HG03565 (cell line): ENCODE results near the gene ATF7.
"Not testable (repeated sequence)": the region's sequence is repeated elsewhere in the genome, so short reads cannot be mapped to it uniquely, and the experiment has no call there.

Experiments
- ATAC-seq: cut with Tn5 transposase; IDR thresholded peaks from one replicate; pipeline ENCODE4 v1.9.1; 2021; ENCODE audit warnings: mild to moderate bottlenecking, moderate library complexity; ENCODE audit not compliant: unreplicated experiment

ATF7 gene

GRCh38 chr12:53485955-53486735 lies 140.0 kb downstream of the ATF7 start:
- ATAC-seq: no peak

DNA sequence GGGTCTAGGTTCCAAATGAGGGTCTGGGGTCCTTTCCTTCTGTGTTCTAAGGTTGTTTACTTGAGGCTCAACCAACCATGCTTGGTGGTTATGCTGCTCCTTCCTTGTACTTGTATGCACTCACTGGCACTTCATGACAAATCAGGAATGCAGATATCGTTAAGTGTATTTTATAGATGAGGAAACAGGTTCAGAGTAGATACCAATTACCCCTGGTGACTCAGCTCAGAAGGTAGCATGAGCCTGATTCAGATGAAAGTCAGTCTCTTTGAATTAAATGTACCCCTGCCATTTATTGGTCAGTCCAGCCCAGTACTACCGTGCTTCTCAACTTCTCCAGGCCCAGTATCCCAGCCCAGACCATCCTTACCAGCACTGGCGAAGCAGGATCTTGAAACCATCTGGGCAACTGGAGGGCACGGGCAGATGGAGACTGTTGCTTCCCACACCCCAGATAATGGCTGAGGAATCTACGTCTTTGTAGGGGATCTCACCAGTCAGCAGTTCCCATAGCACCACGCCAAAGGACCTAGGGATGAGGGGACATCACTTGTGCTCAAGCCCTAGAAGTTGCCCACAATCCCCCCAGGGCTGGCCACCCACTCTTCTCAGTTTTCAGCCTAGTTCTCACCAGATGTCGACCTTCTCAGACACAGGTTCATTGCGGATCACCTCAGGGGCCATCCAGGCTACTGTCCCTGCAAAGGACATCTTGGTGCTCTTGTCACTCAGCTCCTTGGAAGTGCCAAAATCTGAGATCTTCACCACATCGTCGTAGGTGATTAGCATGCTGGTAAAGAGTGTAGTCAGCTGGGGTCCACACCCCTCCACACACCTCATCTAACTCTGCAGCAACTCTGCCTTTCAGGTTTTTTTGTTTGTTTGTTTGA lies 141.3 kb downstream of the ATF7 start:
- no peak for ATAC-seq

- no peak for ATAC-seq
These were observed 142.2 kb downstream of the ATF7 start for GRCh38 chr12:53483979-53484377.

GRCh38 chr12:53483225-53483978 lies 142.8 kb downstream of the ATF7 start:
- ATAC-seq: no peak

DNA sequence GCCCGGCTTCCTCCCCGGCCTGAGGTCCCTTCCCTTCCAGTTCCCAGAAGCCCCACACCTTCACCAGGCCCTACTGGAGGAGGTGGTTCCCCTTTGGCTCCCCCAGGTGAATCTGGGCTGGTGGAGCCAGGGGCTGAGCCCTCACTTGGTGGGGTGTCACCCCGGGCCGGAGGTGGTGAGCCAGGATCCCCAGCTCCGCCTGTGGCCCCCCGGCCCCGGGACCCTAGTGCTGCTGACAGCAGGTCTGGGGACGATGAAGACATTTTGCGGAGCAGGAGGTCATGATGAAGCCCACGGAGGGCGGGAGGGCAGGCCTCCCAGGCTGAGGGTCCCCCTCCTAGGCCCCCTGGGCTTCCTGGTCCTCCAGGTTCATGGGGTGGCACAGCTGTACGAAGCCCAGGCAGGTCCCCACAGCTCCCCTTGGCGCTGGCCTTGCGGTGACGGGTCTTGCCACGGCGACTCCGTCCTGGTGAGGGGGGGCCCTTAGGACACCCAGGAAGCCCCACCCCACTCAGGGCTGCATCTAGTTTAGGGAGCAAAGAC lies 143.5 kb downstream of the ATF7 start:
- no peak for ATAC-seq

DNA sequence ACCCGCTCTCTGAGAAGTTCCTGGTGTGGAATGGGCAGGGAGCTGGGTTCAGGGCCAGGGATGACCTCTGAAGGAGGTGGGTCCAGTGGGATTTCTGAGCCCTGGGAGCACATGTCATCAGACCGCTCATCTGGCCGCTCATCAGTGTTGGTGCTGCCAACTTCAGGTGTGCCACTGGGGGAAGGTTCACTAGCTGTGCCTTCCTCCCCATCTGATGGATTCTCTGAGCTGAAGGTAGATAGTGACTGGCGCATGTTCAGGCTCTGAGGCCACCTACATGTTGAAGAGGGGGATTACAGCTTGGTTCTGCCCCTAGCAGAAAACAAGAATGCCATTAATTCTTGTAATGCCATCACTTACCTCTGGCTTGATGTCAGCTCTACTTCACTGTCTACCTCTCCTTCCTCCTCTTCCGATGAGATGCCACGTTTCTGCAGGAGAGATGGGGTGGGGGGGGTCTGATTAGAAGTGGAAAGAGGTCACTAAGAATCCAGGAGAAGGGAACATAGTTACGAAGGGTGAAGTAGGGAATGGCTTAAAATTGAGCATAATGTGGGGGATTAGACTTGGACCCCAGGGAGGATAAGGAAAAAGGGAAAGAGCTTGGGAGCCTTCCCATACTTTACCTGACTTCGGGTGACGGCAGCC lies 144.1 kb downstream of the ATF7 start:
- no peak for ATAC-seq

- ATAC-seq: not testable (repeated sequence)
These were observed 144.7 kb downstream of the ATF7 start for GRCh38 chr12:53481458-53481857.

DNA sequence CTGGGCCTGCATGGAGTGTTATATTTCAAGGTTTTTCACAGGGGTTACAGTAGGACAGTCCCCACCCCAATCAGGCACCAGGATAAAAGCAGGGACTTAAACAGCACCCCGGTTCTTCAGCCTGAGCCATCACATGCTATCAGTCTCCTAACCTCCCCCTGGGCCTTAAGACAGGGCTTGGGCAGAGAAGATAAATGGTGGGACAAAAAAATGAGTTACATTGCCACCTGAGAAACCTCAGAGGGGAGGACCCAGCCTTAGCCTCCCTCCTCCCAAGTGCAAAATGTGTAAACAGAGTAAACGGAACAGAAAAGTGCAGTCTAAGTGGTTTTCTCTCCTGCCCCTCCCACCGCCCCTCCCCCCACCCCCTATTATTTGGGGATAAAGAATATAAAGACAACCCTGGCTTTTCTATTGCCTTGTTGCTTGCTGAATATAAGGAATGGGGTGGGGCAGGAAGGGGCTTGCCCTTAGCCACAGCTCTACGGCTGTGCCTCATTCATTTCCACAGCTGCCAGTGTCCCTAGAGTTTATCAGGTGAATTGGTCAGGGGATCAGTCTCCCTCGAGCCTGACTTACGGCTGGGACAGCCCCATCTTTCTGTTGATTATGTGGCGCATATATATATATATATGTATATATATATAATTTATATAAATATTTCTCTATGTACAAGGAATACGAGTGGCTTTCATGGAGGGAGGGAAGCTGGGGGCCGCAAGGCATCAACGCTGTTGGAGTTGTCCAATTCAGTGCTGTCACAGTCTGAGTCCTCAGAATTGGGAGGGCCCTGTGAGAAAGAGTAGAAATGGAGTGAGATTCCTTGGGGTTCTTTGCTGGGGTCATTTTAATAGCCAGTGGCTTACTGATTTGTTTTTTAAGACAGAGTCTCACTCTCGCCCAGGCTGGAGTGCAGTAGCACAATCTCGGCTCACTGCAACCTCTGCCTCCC lies 145.4 kb downstream of the ATF7 start:
- no peak for ATAC-seq

GRCh38 chr12:53479331-53479730 lies 146.9 kb downstream of the ATF7 start:
- no peak for ATAC-seq

DNA sequence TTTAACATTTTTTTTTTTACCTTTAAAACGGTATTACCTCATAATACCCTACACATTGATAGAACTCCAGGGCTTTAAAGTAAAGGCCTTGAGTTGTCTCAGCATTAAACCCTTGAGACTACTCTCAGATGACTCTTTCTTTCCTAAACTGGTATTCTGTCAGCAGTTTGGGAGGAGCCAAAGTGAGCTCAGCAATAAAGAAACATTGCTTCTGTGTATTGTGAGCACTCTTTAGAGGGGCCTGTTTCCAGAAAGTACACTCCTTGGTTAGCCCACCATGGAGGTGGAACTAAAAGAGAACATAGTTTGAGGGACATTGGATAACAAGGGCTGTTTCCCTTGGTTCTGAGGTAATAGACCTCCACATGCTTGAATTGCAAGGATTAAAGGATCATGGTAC lies 147.3 kb downstream of the ATF7 start:
- ATAC-seq: no peak

DNA sequence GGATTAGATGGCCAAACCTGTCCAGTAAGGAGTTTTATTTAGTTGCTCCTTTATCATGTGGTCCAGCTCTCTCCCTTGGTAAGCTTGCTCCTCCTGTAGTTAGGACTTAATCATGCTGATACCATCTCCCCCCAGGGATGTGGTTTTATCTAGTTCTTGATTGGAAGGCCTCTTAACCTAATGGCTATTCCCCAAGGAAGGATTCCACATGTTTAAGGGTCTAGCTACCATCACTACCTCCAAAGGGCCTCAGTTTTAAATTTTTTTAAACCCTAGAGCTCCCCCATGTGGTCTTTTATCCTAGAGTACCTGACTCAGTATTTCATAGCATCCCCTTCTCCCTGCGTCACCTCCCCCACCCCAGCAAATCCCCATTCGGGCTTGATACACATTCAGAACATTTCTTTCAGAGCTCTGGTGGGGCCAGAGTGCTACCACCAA lies 149.4 kb downstream of the ATF7 start:
- ATAC-seq: no peak

DNA sequence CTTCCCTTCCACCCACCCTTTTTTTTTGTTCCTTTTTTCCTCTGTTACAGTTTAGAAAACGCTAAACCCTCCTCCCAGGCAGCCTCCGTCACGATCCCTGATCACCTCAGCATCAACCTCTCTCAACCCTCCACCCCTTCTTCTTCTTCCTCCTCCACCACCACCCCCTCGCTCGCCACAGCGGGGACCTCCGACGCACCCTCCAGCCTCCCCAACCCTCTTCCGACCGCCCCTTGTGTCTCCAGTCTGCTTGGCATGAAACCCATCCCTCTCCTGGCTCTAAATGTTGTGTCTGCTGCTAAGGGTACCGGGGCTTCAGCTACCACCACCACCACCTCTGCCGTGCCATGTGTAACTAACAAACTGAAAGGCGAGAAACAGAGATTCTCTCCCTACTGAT lies 151.4 kb downstream of the ATF7 start:
- no peak for ATAC-seq

GRCh38 chr12:53474077-53474476 lies 152.1 kb downstream of the ATF7 start:
- no peak for ATAC-seq

GRCh38 chr12:53472056-53472582 lies 154.1 kb downstream of the ATF7 start:
- no peak for ATAC-seq

GRCh38 chr12:53468282-53468681 lies 157.9 kb downstream of the ATF7 start:
- ATAC-seq: no peak

DNA sequence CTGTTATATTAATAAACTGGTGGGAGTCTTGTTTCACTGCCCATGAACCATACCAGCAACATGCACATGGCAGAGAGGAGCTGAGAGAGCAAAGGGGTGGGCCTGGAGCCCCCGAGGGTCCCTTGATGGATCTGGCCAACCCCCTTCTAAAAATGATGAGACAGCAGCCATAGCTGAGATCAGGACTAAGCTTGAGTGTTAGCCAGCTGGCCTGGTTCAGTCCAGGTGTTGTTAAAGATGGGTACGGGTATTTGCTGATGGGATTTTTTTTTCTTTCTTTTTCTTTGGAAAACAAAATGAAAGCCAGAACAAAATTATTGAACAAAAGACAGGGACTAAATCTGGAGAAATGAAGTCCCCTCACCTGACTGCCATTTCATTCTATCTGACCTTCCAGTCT lies 158.3 kb downstream of the ATF7 start:
- no peak for ATAC-seq

- no peak for ATAC-seq
These were observed 159.1 kb downstream of the ATF7 start for GRCh38 chr12:53467082-53467481.

DNA sequence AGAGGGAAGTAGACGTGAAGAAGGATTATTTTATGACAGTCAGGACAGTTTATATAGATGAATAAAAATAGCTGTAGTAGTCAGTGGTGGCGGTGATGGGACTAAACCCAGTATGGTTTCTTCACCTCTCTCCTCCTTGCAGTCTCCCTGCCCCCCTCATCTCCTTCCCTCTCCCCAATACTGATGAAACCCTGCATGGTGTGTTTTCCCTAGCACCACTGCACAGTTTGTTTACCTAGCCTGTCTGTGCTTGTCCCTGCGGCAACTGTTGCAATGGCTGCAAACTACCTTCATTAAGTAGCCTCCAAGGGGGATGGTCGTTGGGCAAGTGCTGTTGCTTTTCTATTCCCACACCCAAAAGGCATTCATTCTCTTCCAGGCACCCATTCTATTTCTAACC lies 159.5 kb downstream of the ATF7 start:
- ATAC-seq: no peak

- ATAC-seq: no peak
These were observed 160.5 kb downstream of the ATF7 start for GRCh38 chr12:53465679-53466078.
